Lower leg skin (tissue), 3 donors: ENCODE data around the gene ABCA7.

Source experiments
- CTCF ChIP-seq, 3 donors: fragments of 450-650 bp; IDR thresholded peaks; one replicate each; pipeline ENCODE4 v1.5.1; 2016; ENCODE audit warnings: antibody characterized with exemption in 3 of 3, mild to moderate bottlenecking in 3 of 3, moderate library complexity in 2 of 3
- POLR2A ChIP-seq, 2 donors: fragments of 450-650 bp; IDR thresholded peaks; one replicate each; pipeline ENCODE4 v1.6.1; 2016 to 2017; ENCODE audit warnings: antibody characterized with exemption in 2 of 2, mild to moderate bottlenecking in 1 of 2, moderate library complexity in 1 of 2

GRCh38 chr19:1106841-1107660, 67.1 kb downstream of the ABCA7 start:
- TF ChIP-seq POLR2A (IDR thresholded peaks at IDR 0.05) = no peak
- TF ChIP-seq CTCF (IDR thresholded peaks at IDR 0.05) = no peak
